Colonic mucosa (tissue), 4 donors: Measurements from ENCODE around the gene NME5. TPM values are rescaled to one million over a fixed set of nuclear protein-coding genes. Genes with fewer than 3 reads are reported as not detected.

Experiments
- DNase-seq: peaks from one replicate; pipeline ENCODE4 v3.0.0-alpha.2; 2020
- H3K27ac ChIP-seq: fragments of 200-600 bp; one replicate; pipeline ENCODE4 v1.8.0; 2021
- H3K27me3 ChIP-seq: fragments of 200-600 bp; one replicate; pipeline ENCODE4 v1.8.0; 2021
- H3K36me3 ChIP-seq: fragments of 200-600 bp; one replicate; pipeline ENCODE4 v1.8.0; 2021
- H3K4me1 ChIP-seq: fragments of 200-600 bp; one replicate; pipeline ENCODE4 v1.8.0; 2021; ENCODE audit warnings: mild to moderate bottlenecking
- H3K4me3 ChIP-seq: fragments of 200-600 bp; one replicate; pipeline ENCODE4 v1.8.0; 2021
- H3K9ac ChIP-seq, 2 donors: one replicate each; pipeline ENCODE4 v1.7.0; 2013; ENCODE audit warnings: control low read depth in 2 of 2, low read depth in 2 of 2, low read length in 2 of 2
- H3K9me3 ChIP-seq: fragments of 200-600 bp; one replicate; pipeline ENCODE4 v1.8.0; 2021
- CTCF ChIP-seq: fragments of 200-600 bp; IDR thresholded peaks from one replicate; pipeline ENCODE4 v1.8.0; 2022; ENCODE audit warnings: antibody characterized with exemption, mild to moderate bottlenecking
- intact Hi-C: fragments of 100-400 bp; cut with DNase I; formaldehyde crosslinking; loops from one replicate; pipeline ENCODE4 v1.14.1; 2022
- total RNA-seq, 2 donors: library from RNA; stranded (reverse); fragmentation: NEBNext Ultra II Directional in 1 of 2; extraction: Animal tissue kit (Norgen Biotek cat#: 25700) in 1 of 2; gene quantifications; one replicate each; pipeline ENCODE4 v1.2.1, GENCODE V29; 2021
- donor health status: healthy.
- donor health status: DM: no; HTN: no; CAD: no.
- donor health status: DM: no; HTN: no; CAD: no.

NME5 gene
- total RNA-seq, 2 donors from 2014 or later: not detected

GRCh38 chr5:138180183-138180782 is 41.1 kb upstream of the NME5 start:
- Histone ChIP-seq H3K36me3 (no peaks in the 10 kb centered on the region), H3K27ac (no peak overlapping the region), H3K9me3 (no peaks in the 10 kb centered on the region), H3K4me3 (no peak overlapping the region), H3K27me3 (no peaks in the 10 kb centered on the region), H3K4me1 (peaks cover 8% of the 10 kb centered on the region), H3K9ac (no peak overlapping the region)
- DNase-seq: no peak
- intact Hi-C loops: no loop called here
- TF ChIP-seq CTCF: peak; percentile 25

DNA sequence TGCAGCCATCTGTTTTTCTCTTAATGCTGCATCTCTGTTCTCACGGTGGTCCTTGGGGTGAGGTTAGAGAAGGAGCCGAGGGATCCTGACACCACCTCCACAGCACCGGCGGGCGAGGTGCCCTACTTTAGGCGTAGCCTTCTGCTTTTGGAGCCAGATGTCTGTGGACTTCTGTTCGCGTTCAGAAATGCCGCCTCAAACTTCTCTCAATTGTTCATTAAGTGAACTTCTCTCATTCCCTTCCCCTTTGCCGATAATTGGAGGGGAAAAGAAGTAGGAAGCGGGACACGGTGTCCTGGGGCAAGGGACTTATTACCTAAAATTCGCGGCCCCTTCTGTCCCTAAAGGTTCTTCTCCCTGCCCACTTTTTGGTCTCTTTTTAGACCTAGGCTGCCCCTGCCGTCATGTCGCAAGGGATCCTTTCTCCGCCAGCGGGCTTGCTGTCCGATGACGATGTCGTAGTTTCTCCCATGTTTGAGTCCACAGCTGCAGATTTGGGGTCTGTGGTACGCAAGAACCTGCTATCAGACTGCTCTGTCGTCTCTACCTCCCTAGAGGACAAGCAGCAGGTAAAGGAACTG is 40.1 kb upstream of the NME5 start:
- peak overlapping the region in 1 of 2 donors; percentile 93 for H3K9ac ChIP-seq
- peak overlapping the region; percentile 84 for H3K27ac ChIP-seq
- intact Hi-C loops: no loop called here

GRCh38 chr5:138178516-138179276 is 39.5 kb upstream of the NME5 start, which contains the start of the genes BRD8 and KIF20A:
TSS of gene BRD8 (minus strand) at chr5:138178630. CDS start at chr5:138178614, 16 bp downstream.
TSS of gene KIF20A (plus strand) at chr5:138179112. CDS start at chr5:138179681, 569 bp downstream.
- TF ChIP-seq CTCF: no peak
- H3K27ac ChIP-seq: peak within 1 kb of the TSS; percentile 84
- H3K9ac ChIP-seq: peak within 1 kb of the TSS; percentile 60 to 93
- H3K9me3 ChIP-seq: no peaks in the 10 kb centered on the region
- H3K36me3 ChIP-seq: no peaks in the 10 kb centered on the region
- H3K4me3 ChIP-seq: peak within 1 kb of the TSS; percentile 91
- H3K4me1 ChIP-seq: peaks cover 8% of the 10 kb centered on the region
- peak; percentile 98 for DNase-seq
- intact Hi-C loops: no loop called here
- H3K27me3 ChIP-seq: no peaks in the 10 kb centered on the region

More for the DNA sequence above, 40.1 kb upstream of the NME5 start:
- Histone ChIP-seq H3K36me3 (no peaks in the 10 kb centered on the region), H3K9me3 (no peaks in the 10 kb centered on the region), H3K4me1 (peaks cover 8% of the 10 kb centered on the region), H3K4me3 (peak overlapping the region; percentile 91), H3K27me3 (no peaks in the 10 kb centered on the region)
- TF ChIP-seq CTCF: no peak
- peak; percentile 22 for DNase-seq

GRCh38 chr5:138177941-138178515 is 38.8 kb upstream of the NME5 start:
- Histone ChIP-seq H3K9ac (peak overlapping the region; percentile 60 to 93), H3K27me3 (no peaks in the 10 kb centered on the region), H3K27ac (peak overlapping the region; percentile 84), H3K9me3 (no peaks in the 10 kb centered on the region), H3K36me3 (no peaks in the 10 kb centered on the region), H3K4me3 (peak overlapping the region; percentile 91), H3K4me1 (peaks cover 8% of the 10 kb centered on the region)
- intact Hi-C loops: no loop called here
- no peak for TF ChIP-seq CTCF
- peak; percentile 74 for DNase-seq

DNA sequence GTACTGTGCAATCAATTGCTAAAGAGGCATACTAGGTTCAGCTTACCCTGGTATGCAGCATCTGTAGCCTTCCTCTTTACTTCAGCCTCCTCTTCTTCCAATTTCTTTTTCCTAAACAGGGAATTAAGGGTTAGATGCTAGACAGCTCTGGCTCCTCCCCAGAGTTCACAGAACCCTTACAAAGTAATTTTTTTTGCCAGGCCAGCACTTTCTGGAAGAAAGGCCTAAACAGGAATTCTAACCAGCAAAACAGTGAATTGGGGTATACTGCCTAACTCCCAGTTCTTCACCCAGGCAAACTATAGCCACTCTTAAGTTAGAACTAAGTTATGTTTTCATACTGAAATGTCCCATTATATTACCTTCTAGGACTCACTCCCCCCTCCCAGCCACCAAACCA is 31.1 kb upstream of the NME5 start:
- H3K36me3 ChIP-seq: peaks cover 31% of the 10 kb centered on the region
- intact Hi-C loops: no loop called here
- H3K9me3 ChIP-seq: no peaks in the 10 kb centered on the region
- no peaks in the 10 kb centered on the region for H3K4me1 ChIP-seq
- no peak for DNase-seq
- no peak overlapping the region for H3K9ac ChIP-seq
- TF ChIP-seq CTCF: no peak
- H3K4me3 ChIP-seq: no peak overlapping the region
- H3K27ac ChIP-seq: no peak overlapping the region
- H3K27me3 ChIP-seq: no peaks in the 10 kb centered on the region
